ENCODE measurements around the gene MON1B. TPM values are rescaled to one million over a fixed set of nuclear protein-coding genes. Genes with fewer than 3 reads are reported as not detected.

The MON1B gene
- total and polyA plus RNA-seq, 9 of the 15 experiments (the other 6 are each of a cell fraction or from before 2014, with no cell fraction given), result 5.0 to 66.0 (median 12.6) TPM

- no peak for TF ChIP-seq THRA (IDR thresholded peaks at IDR 0.05)
- TF ChIP-seq MEIS2 (IDR thresholded peaks at IDR 0.05; ENCODE audit: partially characterized antibody), result no peak
- no peak for TF ChIP-seq NCOR1 (IDR thresholded peaks at IDR 0.05)
- no peak for TF ChIP-seq ILK (tag; IDR thresholded peaks at IDR 0.05; ENCODE audit: borderline replicate concordance, low read depth)
- no peak for TF ChIP-seq ZZZ3 (IDR thresholded peaks at IDR 0.05)
- peak; percentile 68 to 77 (median 73) for TF ChIP-seq CTCF (IDR thresholded peaks at IDR 0.05 in 2 of 3, conservative IDR thresholded peaks at IDR 0.05 in 1 of 3; ENCODE audit: insufficient read depth in 2 of 3, low read depth in 1 of 3, low read length in 3 of 3)
- no peak for TF ChIP-seq ZNF3 (CRISPR knock-in tag; IDR thresholded peaks at IDR 0.05)
- no peak for TF ChIP-seq DMBX1 (CRISPR knock-in tag; IDR thresholded peaks at IDR 0.05; ENCODE audit: borderline replicate concordance)
- peak; percentile 57; the same call in 1 of the 2 replicates for TF ChIP-seq REST (IDR thresholded peaks at IDR 0.05; ENCODE audit: borderline replicate concordance)
- no peak for TF ChIP-seq REST (CRISPR knock-in tag; IDR thresholded peaks at IDR 0.05; ENCODE audit: low read depth)
- TF ChIP-seq ESRRA (IDR thresholded peaks at IDR 0.05; ENCODE audit: borderline replicate concordance, low read depth), result no peak
- no peak for TF ChIP-seq MYC (IDR thresholded peaks at IDR 0.05; ENCODE audit: low read depth, low read length)
- TF ChIP-seq MYC (CRISPR knock-in tag; IDR thresholded peaks at IDR 0.05; ENCODE audit: borderline replicate concordance, low read depth), result no peak
These were observed 21.2 kb upstream of the MON1B start (continued) for GRCh38 chr16:77169650-77170236.

All from K562 (cell line).